WTC11 (cell line): Measurements from ENCODE around the gene DTNB. TPM values are rescaled to one million over a fixed set of nuclear protein-coding genes. Genes with fewer than 3 reads are reported as not detected.

Source experiments
- ATAC-seq: fragments of 200-7000 bp; cut with Tn5 transposase; 2 replicates; pipeline ENCODE4 v1.10.0; 2021; ENCODE audit warnings: mild to moderate bottlenecking, moderate library complexity
- CTCF ChIA-PET: fragments of 300-600 bp; sonication (Branson Sonifier 250); formaldehyde crosslinking; loops from one replicate; lab custom pipeline; 2021; ENCODE audit warnings: antibody characterized with exemption; lab: Charles Lee
- POLR2A ChIA-PET: fragments of 350-600 bp; sonication (Branson Sonifier 250); formaldehyde crosslinking; loops from one replicate; lab custom pipeline; 2021; ENCODE audit warnings: antibody characterized with exemption; lab: Charles Lee
- DNase-seq: peaks from one replicate; pipeline ENCODE4 v3.0.0; 2021; ENCODE audit warnings: low spot score
- H3K27ac Mint-ChIP-seq: 2 replicates; pipeline ENCODE4 v1.8.0; 2021; ENCODE audit warnings: mixed read lengths
- H3K27me3 Mint-ChIP-seq: 2 replicates; pipeline ENCODE4 v1.8.0; 2021; ENCODE audit warnings: low read depth, mild to moderate bottlenecking, moderate library complexity, mixed read lengths
- H3K36me3 Mint-ChIP-seq: 2 replicates; pipeline ENCODE4 v1.8.0; 2021; ENCODE audit warnings: mixed read lengths
- H3K4me1 Mint-ChIP-seq: 2 replicates; pipeline ENCODE4 v1.8.0; 2022; ENCODE audit warnings: mixed read lengths
- H3K4me3 Mint-ChIP-seq: 2 replicates; pipeline ENCODE4 v1.8.0; 2021; ENCODE audit warnings: mild to moderate bottlenecking, moderate library complexity, mixed read lengths
- H3K9me3 Mint-ChIP-seq: 2 replicates; pipeline ENCODE4 v1.8.0; 2021; ENCODE audit warnings: mixed read lengths
- ATF6 ChIP-seq: sonication (generic); formaldehyde crosslinking; IDR thresholded peaks from 2 replicates; pipeline ENCODE4 v1.8.1; 2023; ENCODE audit warnings: mild to moderate bottlenecking, missing genetic modification reagents
- CDX4 ChIP-seq: fragments of 250-450 bp; sonication (Bioruptor Pico); IDR thresholded peaks from 2 replicates; pipeline ENCODE4 v1.9.0; 2021; ENCODE audit warnings: moderate library complexity, mild to moderate bottlenecking, inconsistent platforms, borderline replicate concordance
- E2F5 ChIP-seq: sonication (generic); formaldehyde crosslinking; IDR thresholded peaks from 2 replicates; pipeline ENCODE4 v1.8.1; 2022; ENCODE audit warnings: mild to moderate bottlenecking, moderate library complexity, missing genetic modification reagents
- ERG ChIP-seq: fragments of 250-450 bp; sonication (Bioruptor Pico); IDR thresholded peaks from 2 replicates; pipeline ENCODE4 v1.8.0; 2021; ENCODE audit warnings: mild to moderate bottlenecking
- ESRRA ChIP-seq: sonication (generic); formaldehyde crosslinking; IDR thresholded peaks from 2 replicates; pipeline ENCODE4 v1.8.1; 2022; ENCODE audit warnings: mild to moderate bottlenecking, missing genetic modification reagents, borderline replicate concordance
- HMGXB4 ChIP-seq: sonication (generic); formaldehyde crosslinking; IDR thresholded peaks from 2 replicates; pipeline ENCODE4 v1.8.1; 2023; ENCODE audit warnings: mild to moderate bottlenecking, moderate library complexity, missing genetic modification reagents
- JUN ChIP-seq: sonication (generic); formaldehyde crosslinking; IDR thresholded peaks from 2 replicates; pipeline ENCODE4 v1.8.0; 2023; ENCODE audit warnings: mild to moderate bottlenecking, missing genetic modification reagents
- NFE2L1 ChIP-seq: sonication (generic); formaldehyde crosslinking; IDR thresholded peaks from 2 replicates; pipeline ENCODE4 v1.8.1; 2023; ENCODE audit warnings: missing genetic modification reagents
- NR1H2 ChIP-seq: sonication (generic); formaldehyde crosslinking; IDR thresholded peaks from 2 replicates; pipeline ENCODE4 v1.9.0; 2021; ENCODE audit warnings: mild to moderate bottlenecking, moderate library complexity, missing genetic modification reagents
- PREB ChIP-seq: sonication (generic); formaldehyde crosslinking; IDR thresholded peaks from 2 replicates; pipeline ENCODE4 v1.8.1; 2022; ENCODE audit warnings: mild to moderate bottlenecking, missing genetic modification reagents, moderate library complexity, borderline replicate concordance
- SMAD3 ChIP-seq: sonication (generic); formaldehyde crosslinking; IDR thresholded peaks from 2 replicates; pipeline ENCODE4 v1.8.0; 2022; ENCODE audit warnings: missing genetic modification reagents, mild to moderate bottlenecking, borderline replicate concordance
- TEAD4 ChIP-seq: sonication (generic); formaldehyde crosslinking; IDR thresholded peaks from 2 replicates; pipeline ENCODE4 v1.8.0; 2022; ENCODE audit warnings: mild to moderate bottlenecking, missing genetic modification reagents
- USF2 ChIP-seq: sonication (generic); formaldehyde crosslinking; IDR thresholded peaks from 2 replicates; pipeline ENCODE4 v1.8.1; 2023; ENCODE audit warnings: mild to moderate bottlenecking, missing genetic modification reagents, moderate library complexity
- ZNF138 ChIP-seq: sonication (generic); formaldehyde crosslinking; conservative IDR thresholded peaks from 2 replicates; pipeline ENCODE4 v1.8.1; 2022; ENCODE audit warnings: mild to moderate bottlenecking, moderate library complexity, missing genetic modification reagents
- ZNF317 ChIP-seq: sonication (generic); formaldehyde crosslinking; IDR thresholded peaks from 2 replicates; pipeline ENCODE4 v1.8.1; 2023; ENCODE audit warnings: low read depth, mild to moderate bottlenecking, moderate library complexity, missing genetic modification reagents, borderline replicate concordance
- ZNF396 ChIP-seq: fragments of 250-450 bp; sonication (Bioruptor Pico); IDR thresholded peaks from 2 replicates; pipeline ENCODE4 v1.8.0; 2021; ENCODE audit warnings: mild to moderate bottlenecking, moderate library complexity, borderline replicate concordance
- ZNF425 ChIP-seq: fragments of 250-450 bp; sonication (Bioruptor Pico); conservative IDR thresholded peaks from 2 replicates; pipeline ENCODE4 v1.9.0; 2021; ENCODE audit warnings: mild to moderate bottlenecking
- ZSCAN18 ChIP-seq: fragments of 250-450 bp; sonication (Bioruptor Pico); IDR thresholded peaks from 2 replicates; pipeline ENCODE4 v2.1.2; 2022; ENCODE audit warnings: mild to moderate bottlenecking, moderate library complexity
- total RNA-seq: library from RNA; stranded (reverse); gene quantifications from 3 replicates; pipeline ENCODE4 v1.2.3, GENCODE V29; 2021

DTNB gene
- total RNA-seq, 1 experiment from 2014 or later = 39.9 TPM

GRCh38 chr2:25367296-25367695 lies 306.1 kb downstream of the DTNB start:
- CTCF ChIA-PET = interaction anchor here (1.0 kb wide), 1 partner anchor 9 kb away, joined by 3 read pairs; no protein-coding TSS in a partner anchor
- no peak overlapping the region for H3K27ac Mint-ChIP-seq
- ATAC-seq (no peak), DNase-seq (no peak)
- H3K36me3 Mint-ChIP-seq = no peaks in the 10 kb centered on the region
- peaks cover 20% of the 10 kb centered on the region for H3K4me1 Mint-ChIP-seq
- H3K4me3 Mint-ChIP-seq = no peak overlapping the region
- POLR2A ChIA-PET = no interaction called here
- H3K9me3 Mint-ChIP-seq = no peaks in the 10 kb centered on the region
- peaks cover 44% of the 10 kb centered on the region for H3K27me3 Mint-ChIP-seq
- TF ChIP-seq SMAD3 (CRISPR knock-in tag) (no peak), ERG (no peak), TEAD4 (CRISPR knock-in tag) (no peak), USF2 (CRISPR knock-in tag) (no peak), NR1H2 (CRISPR knock-in tag) (no peak), ZSCAN18 (CRISPR knock-in tag) (no peak), ZNF138 (CRISPR knock-in tag) (no peak), ZNF396 (CRISPR knock-in tag) (no peak), JUN (CRISPR knock-in tag) (no peak), E2F5 (CRISPR knock-in tag) (no peak), ZNF425 (CRISPR knock-in tag) (no peak), PREB (CRISPR knock-in tag) (no peak), ZNF317 (CRISPR knock-in tag) (no peak)
- TF ChIP-seq, all 79 proteins: peak for 0

- peaks cover 24% of the 10 kb centered on the region for H3K4me1 Mint-ChIP-seq
- H3K9me3 Mint-ChIP-seq = no peaks in the 10 kb centered on the region
- ATAC-seq (no peak), DNase-seq (no peak)
- POLR2A ChIA-PET = no interaction called here
- H3K27me3 Mint-ChIP-seq = peaks cover 50% of the 10 kb centered on the region
- no peak overlapping the region for H3K27ac Mint-ChIP-seq
- H3K36me3 Mint-ChIP-seq = no peaks in the 10 kb centered on the region
- CTCF ChIA-PET = no interaction called here
- no peak overlapping the region for H3K4me3 Mint-ChIP-seq
- no peak for TF ChIP-seq ATF6 (CRISPR knock-in tag)
- TF ChIP-seq ESRRA (CRISPR knock-in tag) = no peak
- TF ChIP-seq HMGXB4 (CRISPR knock-in tag) = no peak
- TF ChIP-seq PREB (CRISPR knock-in tag) = no peak
- TF ChIP-seq SMAD3 (CRISPR knock-in tag) = no peak
- TF ChIP-seq CDX4 (CRISPR knock-in tag) = no peak
- TF ChIP-seq NFE2L1 (CRISPR knock-in tag) = no peak
- TF ChIP-seq ZSCAN18 (CRISPR knock-in tag) = no peak
These were observed 306.7 kb downstream of the DTNB start for GRCh38 chr2:25366629-25367028.
